Iris pigment epithelial cell (primary cell): ENCODE results near the gene IRF4.

Experiments
- DNase-seq: peaks from one replicate; pipeline ENCODE4 v3.0.0-alpha.2; 2011; ENCODE audit warnings: low read depth

Gene IRF4

GRCh38 chr6:444653-445275 is 53.2 kb downstream of the IRF4 start:
- no peak for DNase-seq

- DNase-seq = no peak
Observed at GRCh38 chr6:445571-446417, 54.2 kb downstream of the IRF4 start.

- DNase-seq = no peak
Observed at GRCh38 chr6:446418-447366, 55.1 kb downstream of the IRF4 start.

- no peak for DNase-seq
Observed at GRCh38 chr6:447381-448165, 56.0 kb downstream of the IRF4 start.

- DNase-seq = no peak
Observed at GRCh38 chr6:448296-449056, 56.9 kb downstream of the IRF4 start.

GRCh38 chr6:449057-449430 is 57.5 kb downstream of the IRF4 start:
- no peak for DNase-seq

GRCh38 chr6:449486-450419 is 58.2 kb downstream of the IRF4 start:
- DNase-seq = no peak

- no peak for DNase-seq
Observed at GRCh38 chr6:451336-451735, 59.8 kb downstream of the IRF4 start.

GRCh38 chr6:451847-452246 is 60.3 kb downstream of the IRF4 start:
- DNase-seq = no peak

GRCh38 chr6:452301-453067 is 60.9 kb downstream of the IRF4 start:
- no peak for DNase-seq

- DNase-seq = no peak
Observed at GRCh38 chr6:453152-453551, 61.6 kb downstream of the IRF4 start.

GRCh38 chr6:454148-454991 is 62.8 kb downstream of the IRF4 start:
- DNase-seq = no peak

- no peak for DNase-seq
Observed at GRCh38 chr6:455006-455585, 63.5 kb downstream of the IRF4 start.

- no peak for DNase-seq
Observed at GRCh38 chr6:455835-456234, 64.3 kb downstream of the IRF4 start.

- no peak for DNase-seq
Observed at GRCh38 chr6:456358-456867, 64.9 kb downstream of the IRF4 start.

GRCh38 chr6:456887-457286 is 65.3 kb downstream of the IRF4 start:
- DNase-seq = no peak
